Lower leg skin (tissue), 3 donors: ENCODE data around the gene NPHP3.

Experiments
- POLR2A ChIP-seq, 2 donors: fragments of 450-650 bp; IDR thresholded peaks; one replicate each; pipeline ENCODE4 v1.6.1; 2016 to 2017; ENCODE audit warnings: antibody characterized with exemption in 2 of 2, mild to moderate bottlenecking in 1 of 2, moderate library complexity in 1 of 2
- TF ChIP-seq, protein P1 (sequence below), 3 donors: fragments of 450-650 bp; IDR thresholded peaks; one replicate each; pipeline ENCODE4 v1.5.1; 2016; ENCODE audit warnings: antibody characterized with exemption in 3 of 3, mild to moderate bottlenecking in 3 of 3, moderate library complexity in 2 of 3

DNA sequence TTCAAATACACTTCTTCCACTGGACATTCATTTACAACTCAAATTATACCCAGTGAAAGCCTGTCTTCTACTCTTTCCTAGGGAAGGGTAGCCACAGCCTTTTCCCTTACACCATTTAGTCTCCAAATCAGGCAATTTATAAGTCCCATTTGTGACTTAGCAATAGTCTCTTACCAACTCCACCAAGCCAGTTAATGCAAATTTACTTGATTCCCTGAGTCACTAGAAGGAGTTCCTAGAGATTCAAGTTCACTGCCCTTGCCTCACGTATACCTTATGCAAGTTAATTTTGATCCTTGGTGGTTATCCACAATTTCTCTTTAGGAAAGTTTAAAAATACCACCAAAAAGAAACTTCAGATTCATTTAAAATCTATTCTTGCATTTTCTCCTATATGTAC lies 16.1 kb upstream of the NPHP3 start:
- TF ChIP-seq, protein P1, sequence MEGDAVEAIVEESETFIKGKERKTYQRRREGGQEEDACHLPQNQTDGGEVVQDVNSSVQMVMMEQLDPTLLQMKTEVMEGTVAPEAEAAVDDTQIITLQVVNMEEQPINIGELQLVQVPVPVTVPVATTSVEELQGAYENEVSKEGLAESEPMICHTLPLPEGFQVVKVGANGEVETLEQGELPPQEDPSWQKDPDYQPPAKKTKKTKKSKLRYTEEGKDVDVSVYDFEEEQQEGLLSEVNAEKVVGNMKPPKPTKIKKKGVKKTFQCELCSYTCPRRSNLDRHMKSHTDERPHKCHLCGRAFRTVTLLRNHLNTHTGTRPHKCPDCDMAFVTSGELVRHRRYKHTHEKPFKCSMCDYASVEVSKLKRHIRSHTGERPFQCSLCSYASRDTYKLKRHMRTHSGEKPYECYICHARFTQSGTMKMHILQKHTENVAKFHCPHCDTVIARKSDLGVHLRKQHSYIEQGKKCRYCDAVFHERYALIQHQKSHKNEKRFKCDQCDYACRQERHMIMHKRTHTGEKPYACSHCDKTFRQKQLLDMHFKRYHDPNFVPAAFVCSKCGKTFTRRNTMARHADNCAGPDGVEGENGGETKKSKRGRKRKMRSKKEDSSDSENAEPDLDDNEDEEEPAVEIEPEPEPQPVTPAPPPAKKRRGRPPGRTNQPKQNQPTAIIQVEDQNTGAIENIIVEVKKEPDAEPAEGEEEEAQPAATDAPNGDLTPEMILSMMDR (IDR thresholded peaks at IDR 0.05): no peak
- no peak for TF ChIP-seq POLR2A (IDR thresholded peaks at IDR 0.05)
